HG03378 (cell line): ENCODE results near the gene STRA6.

Experiments used
- ATAC-seq: cut with Tn5 transposase; IDR thresholded peaks from one replicate; pipeline ENCODE4 v1.9.1; 2021; ENCODE audit warnings: mild to moderate bottlenecking, moderate library complexity; ENCODE audit not compliant: unreplicated experiment

STRA6 gene

DNA sequence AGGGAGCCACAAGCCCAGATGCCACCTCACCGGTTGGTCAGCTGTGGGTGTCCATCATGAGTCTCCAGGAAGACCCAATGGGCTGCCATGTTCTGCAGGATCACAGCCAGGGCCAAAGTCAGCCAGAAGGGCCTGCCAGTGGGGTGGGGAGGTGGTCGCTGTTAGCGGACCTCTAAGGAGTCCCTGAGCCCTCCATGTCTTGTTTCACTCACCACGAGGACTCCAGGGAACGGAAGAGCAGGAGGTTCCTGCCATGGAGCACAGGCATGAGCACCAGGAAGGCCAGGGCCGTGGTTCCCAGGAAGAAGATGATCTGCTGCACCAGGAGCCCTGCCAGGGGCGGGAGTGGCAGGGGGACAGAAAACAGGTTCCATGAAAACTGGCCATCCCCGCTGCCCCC is 20.5 kb downstream of the STRA6 start:
- ATAC-seq = no peak

DNA sequence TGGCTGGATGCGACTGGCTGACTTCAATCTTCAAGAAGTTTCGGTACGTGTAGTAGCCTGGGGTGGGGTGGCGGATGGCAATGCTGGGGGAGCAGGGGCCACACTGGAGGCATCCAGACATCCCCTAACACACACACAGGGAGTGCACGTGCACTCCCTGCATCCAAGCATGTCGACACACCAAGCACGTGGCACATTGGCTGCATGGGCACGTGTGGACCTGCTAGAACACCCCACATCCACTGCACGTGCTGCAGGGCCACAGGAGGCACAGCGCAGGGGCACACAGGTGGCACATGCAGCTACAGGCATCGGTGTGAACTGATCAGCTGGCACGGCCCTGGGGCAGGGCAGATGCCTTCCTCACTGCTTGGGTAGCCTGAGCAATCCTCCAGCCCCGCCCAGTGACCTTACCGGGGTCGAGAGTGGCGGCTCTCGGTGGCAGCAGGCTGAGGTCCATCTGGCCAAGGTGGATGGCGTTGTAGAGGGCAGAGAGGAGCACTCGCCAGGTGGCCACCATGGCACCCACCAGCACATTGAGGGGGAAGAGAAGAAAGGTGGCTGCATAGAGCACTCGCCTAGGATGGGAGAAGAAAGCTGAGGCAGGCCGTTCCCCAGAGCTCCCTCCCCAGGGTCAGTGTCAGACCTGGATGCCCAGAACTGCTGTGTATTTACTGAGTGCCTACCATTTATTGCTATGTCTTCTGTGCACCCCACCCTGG is 21.5 kb downstream of the STRA6 start:
- ATAC-seq = no peak

DNA sequence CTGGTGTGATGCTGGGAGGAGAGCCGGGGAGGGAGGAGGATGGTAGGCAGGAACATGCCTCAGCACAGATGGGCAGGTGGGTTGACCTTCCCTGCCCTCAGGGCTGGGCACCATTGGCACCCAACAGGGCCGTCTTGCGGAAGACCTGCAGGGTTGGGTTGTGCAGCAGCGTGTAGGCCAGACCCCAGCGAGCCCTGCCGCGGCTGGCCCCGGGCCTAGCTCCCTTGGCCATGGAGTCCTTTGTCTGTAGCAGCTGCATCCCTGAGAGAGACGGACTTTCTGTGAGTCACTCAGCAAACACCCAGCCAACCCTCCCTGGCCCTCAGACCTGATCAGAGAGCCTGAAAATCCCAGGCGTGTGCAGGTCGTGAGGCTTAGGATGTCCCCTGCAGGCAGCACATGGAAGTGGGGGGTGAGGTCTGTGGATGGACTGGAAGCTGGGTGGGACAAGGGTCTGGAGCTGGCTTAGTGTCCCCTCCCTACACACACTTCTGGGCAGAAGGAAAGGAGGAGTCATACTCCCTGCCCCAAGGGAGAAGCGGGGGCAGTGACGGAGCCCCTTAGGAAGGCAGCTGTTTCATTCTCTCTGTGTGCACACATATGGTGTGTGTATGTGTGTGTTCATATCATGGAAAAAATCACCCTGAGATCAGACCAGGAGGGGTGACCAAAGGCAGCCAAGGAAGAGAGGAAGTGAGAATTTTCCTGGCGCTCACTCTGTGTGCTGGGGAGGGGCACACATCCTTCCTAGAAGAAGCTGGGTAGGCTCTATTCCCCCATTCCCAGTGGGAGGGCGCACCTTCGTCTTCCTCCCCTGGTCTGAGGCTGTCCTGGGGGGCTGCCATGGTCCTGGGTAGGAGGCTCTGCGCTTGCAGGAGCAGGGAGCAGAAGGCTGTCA is 22.4 kb downstream of the STRA6 start:
- ATAC-seq = no peak

DNA sequence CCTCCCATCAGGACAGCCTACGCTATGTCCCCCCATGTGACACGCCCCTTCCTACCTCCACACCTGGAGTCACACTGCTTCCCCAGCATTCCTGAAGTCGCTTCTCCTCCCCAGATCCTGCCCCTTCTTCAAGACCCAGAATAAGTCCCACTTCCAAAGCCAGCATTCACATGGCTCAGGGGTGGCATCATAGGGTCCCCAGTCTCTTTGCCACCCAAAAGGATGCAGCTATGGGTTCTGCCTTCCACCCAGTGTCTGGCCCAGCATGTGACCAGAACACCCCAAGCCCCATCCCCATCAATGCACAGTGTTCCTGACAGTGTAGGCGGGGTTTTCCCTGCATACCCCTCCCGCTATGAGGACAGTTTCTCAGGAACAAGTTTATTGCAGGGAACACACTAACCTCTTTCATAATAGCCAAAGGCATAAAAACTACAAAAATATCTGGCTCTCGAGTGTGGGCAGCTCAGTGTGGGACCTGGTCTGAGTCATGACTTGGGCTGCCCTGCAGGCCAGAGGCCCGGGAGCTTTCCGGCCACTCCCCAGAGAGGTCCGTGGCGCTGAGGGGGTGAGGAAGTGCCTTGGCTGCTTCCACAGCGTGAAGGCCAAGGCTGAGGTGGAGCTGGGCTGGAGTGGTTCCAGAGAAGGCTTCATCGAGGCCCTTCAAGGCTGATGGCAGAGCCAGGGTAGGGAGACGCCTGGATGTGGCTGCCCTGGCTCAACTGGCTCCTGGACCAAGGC is 23.3 kb downstream of the STRA6 start:
- no peak for ATAC-seq

DNA sequence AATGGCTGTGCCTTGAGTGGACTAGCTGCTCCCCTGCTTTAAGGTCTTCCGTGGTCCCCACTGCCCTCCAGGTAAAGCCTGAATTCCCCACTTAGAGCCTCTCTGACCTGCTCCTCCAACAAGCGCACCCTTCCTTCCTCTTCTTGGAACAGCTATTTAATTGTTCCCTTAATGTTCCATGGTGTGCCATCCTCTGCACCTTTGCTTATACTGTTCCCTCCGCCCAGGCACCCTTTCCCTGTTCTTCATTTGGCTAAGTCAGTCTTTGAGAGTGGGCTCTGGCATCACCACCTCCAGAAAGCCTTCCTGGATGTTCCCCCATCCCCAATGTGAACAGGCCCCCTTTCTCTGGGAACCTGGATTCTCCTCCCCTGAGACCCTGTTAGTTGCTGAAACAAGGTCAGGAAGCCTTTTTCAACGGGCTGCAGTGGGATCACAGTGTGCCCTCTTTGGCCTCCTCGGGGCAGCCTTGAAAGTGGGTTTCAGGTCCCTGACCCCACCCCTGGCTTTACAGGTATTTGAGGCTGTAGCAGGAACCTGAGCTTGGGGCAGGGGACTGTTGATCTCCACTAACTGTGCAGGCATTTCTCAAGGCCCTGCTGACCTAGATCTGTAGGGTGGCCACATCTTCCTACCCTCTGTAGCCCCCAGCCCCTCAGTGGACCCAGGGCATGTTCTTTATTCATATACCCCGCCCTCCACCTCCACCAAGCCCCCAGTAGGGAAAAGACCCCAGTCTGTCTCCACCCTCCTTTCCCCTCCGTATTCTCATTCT is 24.1 kb downstream of the STRA6 start:
- ATAC-seq = no peak

DNA sequence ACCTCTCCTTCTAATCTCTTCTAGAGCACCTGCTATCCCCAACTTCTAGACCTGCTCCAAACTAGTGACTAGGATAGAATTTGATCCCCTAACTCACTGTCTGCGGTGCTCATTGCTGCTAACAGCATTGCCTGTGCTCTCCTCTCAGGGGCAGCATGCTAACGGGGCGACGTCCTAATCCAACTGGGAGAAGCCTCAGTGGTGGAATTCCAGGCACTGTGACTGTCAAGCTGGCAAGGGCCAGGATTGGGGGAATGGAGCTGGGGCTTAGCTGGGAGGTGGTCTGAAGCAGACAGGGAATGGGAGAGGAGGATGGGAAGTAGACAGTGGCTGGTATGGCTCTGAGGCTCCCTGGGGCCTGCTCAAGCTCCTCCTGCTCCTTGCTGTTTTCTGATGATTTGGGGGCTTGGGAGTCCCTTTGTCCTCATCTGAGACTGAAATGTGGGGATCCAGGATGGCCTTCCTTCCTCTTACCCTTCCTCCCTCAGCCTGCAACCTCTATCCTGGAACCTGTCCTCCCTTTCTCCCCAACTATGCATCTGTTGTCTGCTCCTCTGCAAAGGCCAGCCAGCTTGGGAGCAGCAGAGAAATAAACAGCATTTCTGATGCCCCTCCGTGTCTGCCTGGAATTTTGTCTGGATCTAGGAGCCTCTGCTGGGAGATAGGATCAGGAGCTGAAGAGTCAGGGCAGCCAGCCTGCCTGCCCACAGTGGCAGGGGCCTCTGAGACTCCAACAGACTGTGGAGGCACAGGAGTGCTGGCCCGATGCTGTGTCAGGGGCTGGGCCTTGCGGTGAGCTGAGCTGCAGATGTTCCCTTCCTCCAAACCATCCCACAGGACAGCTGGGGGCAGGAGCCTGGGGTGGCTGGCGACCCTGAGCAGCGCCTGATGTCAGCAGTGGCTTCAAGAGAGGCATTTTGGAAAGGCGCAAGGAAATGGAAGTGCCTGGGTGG is 26.0 kb downstream of the STRA6 start:
- no peak for ATAC-seq

DNA sequence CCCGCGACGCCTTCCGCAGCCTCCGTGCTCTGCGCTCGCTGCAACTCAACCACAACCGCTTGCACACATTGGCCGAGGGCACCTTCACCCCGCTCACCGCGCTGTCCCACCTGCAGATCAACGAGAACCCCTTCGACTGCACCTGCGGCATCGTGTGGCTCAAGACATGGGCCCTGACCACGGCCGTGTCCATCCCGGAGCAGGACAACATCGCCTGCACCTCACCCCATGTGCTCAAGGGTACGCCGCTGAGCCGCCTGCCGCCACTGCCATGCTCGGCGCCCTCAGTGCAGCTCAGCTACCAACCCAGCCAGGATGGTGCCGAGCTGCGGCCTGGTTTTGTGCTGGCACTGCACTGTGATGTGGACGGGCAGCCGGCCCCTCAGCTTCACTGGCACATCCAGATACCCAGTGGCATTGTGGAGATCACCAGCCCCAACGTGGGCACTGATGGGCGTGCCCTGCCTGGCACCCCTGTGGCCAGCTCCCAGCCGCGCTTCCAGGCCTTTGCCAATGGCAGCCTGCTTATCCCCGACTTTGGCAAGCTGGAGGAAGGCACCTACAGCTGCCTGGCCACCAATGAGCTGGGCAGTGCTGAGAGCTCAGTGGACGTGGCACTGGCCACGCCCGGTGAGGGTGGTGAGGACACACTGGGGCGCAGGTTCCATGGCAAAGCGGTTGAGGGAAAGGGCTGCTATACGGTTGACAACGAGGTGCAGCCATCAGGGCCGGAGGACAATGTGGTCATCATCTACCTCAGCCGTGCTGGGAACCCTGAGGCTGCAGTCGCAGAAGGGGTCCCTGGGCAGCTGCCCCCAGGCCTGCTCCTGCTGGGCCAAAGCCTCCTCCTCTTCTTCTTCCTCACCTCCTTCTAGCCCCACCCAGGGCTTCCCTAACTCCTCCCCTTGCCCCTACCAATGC is 27.1 kb downstream of the STRA6 start:
- no peak for ATAC-seq

DNA sequence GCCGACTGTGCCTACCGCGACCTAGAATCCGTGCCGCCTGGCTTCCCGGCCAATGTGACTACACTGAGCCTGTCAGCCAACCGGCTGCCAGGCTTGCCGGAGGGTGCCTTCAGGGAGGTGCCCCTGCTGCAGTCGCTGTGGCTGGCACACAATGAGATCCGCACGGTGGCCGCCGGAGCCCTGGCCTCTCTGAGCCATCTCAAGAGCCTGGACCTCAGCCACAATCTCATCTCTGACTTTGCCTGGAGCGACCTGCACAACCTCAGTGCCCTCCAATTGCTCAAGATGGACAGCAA is 27.7 kb downstream of the STRA6 start:
- no peak for ATAC-seq

DNA sequence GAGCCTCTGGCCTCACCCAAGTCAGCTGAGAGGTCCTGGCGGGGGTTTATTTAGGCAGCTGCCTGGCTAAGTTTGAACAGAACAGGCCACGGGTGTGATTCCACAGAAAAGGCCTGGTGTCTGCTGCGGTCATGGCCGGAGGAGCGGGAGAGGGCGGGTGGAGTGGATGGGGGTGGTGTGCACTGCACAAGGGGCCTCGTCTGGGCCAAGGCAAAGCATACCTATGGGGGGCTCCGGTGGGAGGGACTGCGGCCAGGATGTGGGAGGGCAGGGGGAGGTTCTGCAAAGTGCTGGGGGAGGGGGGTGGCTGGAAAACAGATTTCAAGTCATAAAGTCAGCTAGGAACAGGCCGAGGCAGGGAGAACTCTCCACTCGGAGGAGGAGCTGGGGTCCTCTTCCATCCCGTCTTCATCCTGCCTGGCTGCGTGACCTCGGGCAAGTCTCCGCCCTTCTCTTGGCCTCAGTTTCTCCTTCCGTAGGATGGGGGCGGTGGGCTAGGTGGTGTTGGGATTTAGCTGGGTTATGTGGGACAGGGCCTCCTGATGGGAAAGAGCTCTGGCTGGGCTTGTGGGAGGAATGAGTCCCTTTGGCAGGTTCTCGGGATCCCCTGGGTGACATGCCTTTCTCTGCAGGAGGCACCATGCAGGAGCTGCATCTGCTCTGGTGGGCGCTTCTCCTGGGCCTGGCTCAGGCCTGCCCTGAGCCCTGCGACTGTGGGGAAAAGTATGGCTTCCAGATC is 28.2 kb downstream of the STRA6 start:
- ATAC-seq = no peak

DNA sequence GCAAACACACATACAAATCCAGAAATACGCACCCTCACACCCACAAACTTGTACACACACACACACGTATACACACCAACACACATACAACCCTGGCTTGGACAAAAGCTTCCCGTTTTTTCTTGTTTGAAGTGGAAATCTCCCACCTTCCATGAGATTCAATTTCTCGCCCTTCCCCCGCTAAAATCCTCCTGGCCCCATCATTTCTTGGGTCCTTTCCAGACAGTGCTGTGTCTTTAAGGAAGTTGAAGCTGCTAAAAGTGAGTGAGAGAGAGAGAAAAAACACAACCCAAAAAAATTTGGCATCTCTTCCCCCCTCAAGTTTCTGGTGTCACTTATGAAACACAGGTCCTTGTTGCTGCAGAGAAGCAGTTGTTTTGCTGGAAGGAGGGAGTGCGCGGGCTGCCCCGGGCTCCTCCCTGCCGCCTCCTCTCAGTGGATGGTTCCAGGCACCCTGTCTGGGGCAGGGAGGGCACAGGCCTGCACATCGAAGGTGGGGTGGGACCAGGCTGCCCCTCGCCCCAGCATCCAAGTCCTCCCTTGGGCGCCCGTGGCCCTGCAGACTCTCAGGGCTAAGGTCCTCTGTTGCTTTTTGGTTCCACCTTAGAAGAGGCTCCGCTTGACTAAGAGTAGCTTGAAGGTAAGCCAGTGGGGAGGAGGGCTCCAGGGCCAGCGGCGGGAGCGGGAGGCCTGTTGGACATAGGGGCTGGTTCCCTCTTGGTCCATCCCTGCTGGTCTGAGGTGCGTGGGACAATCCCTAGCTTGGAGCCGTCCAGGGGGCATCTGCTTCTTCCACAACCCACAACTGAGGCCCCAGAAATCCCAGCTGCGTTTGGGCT is 29.0 kb downstream of the STRA6 start, which contains the start of gene ISLR:
ISLR (plus strand) TSS at position 331 of the 839 bp plus-strand sequence. CDS start 1,149 bp downstream, outside the sequence.
- no peak for ATAC-seq

DNA sequence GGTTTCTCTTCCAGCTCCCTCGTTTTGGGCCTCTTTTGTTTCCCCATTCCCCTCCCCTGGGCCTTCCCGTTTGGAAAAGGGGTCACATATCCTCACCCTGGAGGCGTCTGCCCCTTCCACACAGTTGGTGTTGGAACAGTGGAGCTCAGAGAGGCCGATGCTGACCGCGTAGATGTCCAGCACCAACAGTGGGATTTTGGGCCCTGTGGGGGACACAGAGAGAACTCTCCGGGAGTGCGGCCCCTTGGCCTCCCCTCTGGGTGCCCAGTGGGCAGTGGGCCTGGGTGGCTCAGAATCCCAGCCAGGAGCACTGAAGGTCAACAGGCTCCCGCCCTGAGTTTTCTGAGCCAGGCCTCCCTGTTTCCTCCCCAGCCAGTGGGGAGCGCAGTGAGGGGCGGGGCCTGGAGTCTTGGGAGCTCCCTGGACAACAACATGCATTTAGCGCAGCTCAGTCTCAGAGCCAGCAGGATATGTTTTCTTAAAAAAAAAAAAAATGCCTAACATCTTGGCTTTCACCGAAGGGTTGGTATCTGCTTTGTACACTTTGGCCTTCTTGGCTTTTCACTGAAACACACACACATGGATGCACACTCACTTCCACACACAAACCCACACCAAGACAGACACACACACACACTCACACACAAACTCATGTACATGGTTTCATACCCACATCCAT is 29.7 kb downstream of the STRA6 start:
- ATAC-seq = no peak

DNA sequence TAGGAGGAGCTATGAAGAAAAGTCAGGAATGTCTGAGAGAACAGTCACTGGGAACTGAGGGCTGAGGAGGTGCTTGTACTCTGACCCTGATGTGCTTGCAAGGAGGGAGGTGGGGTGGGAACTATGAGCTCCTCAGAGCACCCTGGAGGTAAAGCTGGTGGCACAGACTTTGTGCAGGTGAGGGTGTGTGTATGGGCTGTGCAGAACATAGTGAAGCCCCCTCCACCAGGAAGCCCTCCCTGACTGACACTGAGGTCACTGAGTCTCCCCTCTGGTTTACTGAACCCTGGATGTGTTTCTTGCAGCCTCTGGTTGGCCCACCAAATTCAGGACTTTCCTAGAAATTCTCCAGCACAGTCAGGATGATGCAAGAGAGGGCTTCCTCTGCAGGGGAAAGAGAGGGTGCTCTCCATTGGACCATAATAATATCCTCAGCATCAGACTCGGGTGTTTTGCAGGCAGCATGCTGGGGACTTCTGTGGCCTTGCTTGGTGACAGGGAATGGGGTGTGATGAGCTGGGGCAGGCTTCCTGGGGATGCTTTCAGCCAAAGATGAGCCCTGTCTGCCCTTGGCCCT is 30.5 kb downstream of the STRA6 start:
- ATAC-seq = no peak

DNA sequence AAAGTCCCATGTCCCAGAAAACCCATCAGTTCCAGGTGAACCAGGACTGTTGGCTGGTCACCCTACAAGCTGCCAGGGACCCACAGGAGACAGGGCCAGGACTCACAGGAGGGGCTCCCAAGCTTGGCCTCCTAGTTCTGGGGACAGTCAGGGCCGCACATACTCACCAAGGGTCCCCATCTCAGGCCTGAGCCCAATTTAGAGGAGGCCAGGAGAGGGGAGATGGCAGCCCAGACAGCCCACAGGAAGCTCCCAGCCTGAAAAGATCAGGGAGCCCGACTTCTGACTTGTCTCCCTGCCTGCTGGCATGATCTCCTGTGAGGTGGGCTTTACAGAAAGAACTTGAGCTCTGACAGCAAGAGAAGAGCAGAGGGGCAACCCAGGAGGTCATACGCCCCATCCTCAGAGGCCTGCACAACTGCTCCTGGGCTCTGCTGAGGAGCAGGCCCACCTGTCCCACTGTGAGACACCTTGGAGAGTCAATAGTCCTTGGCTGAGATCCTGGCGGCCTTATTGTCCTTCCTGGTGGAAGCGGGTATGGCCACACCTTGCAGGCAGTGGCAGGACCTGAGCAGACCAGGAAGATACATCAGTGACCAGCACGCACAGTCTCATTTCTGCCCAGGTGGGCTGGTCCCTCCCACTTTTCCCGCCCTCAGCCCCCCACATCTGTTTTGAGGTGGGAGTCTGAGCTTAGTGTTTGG is 31.6 kb downstream of the STRA6 start:
- no peak for ATAC-seq

DNA sequence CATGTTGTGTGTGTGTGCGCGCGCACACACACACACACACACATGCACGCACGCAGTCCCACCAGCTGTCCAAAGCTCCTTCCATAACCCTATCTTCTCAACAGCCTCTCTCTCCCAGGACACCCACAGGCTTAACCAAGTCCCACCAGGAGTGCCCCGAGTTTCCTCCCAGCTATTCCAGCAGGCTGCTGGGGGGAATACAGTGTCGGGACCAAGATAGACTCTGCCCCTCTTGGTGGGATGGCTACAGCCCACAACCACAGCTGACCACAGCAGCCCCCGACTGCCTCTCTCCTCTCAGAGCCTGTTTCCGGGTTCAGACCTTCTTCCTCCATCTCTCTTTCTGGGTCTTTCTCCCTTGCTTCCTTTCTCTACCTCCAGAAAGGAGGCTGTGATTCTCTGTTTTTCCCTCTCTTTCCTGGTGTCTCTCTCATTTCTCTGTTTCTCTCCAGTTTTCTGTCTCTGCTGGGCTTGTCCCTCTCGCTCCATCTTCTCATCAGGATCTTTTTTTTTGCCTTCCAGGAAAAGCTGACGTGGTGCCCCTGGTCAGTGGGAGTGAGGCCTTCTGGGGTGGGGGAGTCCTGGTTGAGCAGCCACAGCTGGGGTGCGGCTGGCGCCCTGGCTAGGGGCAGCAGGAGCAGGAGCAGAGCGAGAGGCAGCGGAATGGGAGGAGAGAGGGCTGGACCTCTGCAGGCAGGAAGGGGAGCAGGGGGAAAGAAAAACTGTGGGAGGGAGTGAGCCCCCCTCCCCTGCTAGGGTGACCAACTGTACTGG is 32.3 kb downstream of the STRA6 start:
- ATAC-seq = no peak

DNA sequence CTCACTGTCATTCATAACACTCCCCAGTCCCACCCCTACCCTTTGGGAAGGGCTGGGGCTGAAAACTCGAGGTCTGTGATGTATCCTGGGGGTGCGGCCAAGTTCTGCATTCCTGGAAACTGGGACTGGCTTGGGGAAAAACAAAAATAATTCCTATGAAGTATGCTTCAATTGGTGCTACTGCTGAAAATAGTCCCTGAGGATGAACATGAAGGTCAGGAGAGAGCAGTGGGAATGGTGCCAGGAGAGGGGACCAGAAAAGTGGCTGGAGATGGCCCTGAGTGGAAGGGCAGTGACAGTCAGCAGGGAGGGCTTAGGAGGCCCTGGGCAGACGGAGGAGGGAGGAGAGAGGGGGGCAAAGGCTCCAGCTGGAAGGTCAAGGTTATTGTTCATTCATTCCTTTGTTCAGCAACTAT is 33.9 kb downstream of the STRA6 start:
- no peak for ATAC-seq
